ENCODE results near the gene GABBR2. TPM values are rescaled to one million over a fixed set of nuclear protein-coding genes. Genes with fewer than 3 reads are reported as not detected.
"Not testable (repeated sequence)": the region's sequence is repeated elsewhere in the genome, so short reads cannot be mapped to it uniquely, and the experiment has no call there.

The GABBR2 gene
- total RNA-seq, 1 experiment from 2014 or later = 0.74 TPM

- peak; percentile 54 for DNase-seq (ENCODE audit: low spot score)
Measured at GRCh38 chr9:98481676-98482075, 227.1 kb downstream of the GABBR2 start.

GRCh38 chr9:98479967-98480847 lies 228.5 kb downstream of the GABBR2 start:
- DNase-seq (ENCODE audit: low spot score) = peak; percentile 86

- DNase-seq (ENCODE audit: low spot score) = no peak
Measured at GRCh38 chr9:98479449-98479848, 229.3 kb downstream of the GABBR2 start.

- DNase-seq (ENCODE audit: low spot score) = no peak
Measured at GRCh38 chr9:98477884-98478283, 230.9 kb downstream of the GABBR2 start.

- no peak for DNase-seq (ENCODE audit: low spot score)
Measured at GRCh38 chr9:98472216-98472615, 236.5 kb downstream of the GABBR2 start.

GRCh38 chr9:98471185-98471584 lies 237.6 kb downstream of the GABBR2 start:
- DNase-seq (ENCODE audit: low spot score) = no peak

- no peak for DNase-seq (ENCODE audit: low spot score)
Measured at GRCh38 chr9:98468567-98469239, 240.0 kb downstream of the GABBR2 start.

GRCh38 chr9:98465799-98466198 lies 242.9 kb downstream of the GABBR2 start:
- no peak for DNase-seq (ENCODE audit: low spot score)

- not testable (repeated sequence) for DNase-seq (ENCODE audit: low spot score)
Measured at GRCh38 chr9:98464156-98464690, 244.5 kb downstream of the GABBR2 start.

- DNase-seq (ENCODE audit: low spot score) = no peak
Measured at GRCh38 chr9:98462310-98462709, 246.4 kb downstream of the GABBR2 start.

- no peak for DNase-seq (ENCODE audit: low spot score)
Measured at GRCh38 chr9:98460704-98461103, 248.0 kb downstream of the GABBR2 start.

GRCh38 chr9:98457726-98458370 lies 250.9 kb downstream of the GABBR2 start:
- DNase-seq (ENCODE audit: low spot score) = peak; percentile 74

- DNase-seq (ENCODE audit: low spot score) = no peak
Measured at GRCh38 chr9:98456156-98456613, 252.6 kb downstream of the GABBR2 start.

GRCh38 chr9:98455256-98456155 lies 253.2 kb downstream of the GABBR2 start:
- DNase-seq (ENCODE audit: low spot score) = no peak

GRCh38 chr9:98453589-98454311 lies 255.0 kb downstream of the GABBR2 start:
- peak; percentile 31 for DNase-seq (ENCODE audit: low spot score)

GRCh38 chr9:98451576-98451975 lies 257.2 kb downstream of the GABBR2 start:
- DNase-seq (ENCODE audit: low spot score) = no peak

GRCh38 chr9:98450496-98450895 lies 258.2 kb downstream of the GABBR2 start:
- peak; percentile 53 for DNase-seq (ENCODE audit: low spot score)

GRCh38 chr9:98449871-98450270 lies 258.9 kb downstream of the GABBR2 start:
- DNase-seq (ENCODE audit: low spot score) = no peak

- DNase-seq (ENCODE audit: low spot score) = no peak
Measured at GRCh38 chr9:98445576-98445975, 263.2 kb downstream of the GABBR2 start.

GRCh38 chr9:98444601-98445000 lies 264.1 kb downstream of the GABBR2 start:
- no peak for DNase-seq (ENCODE audit: low spot score)

Measured in A172 (cell line).